KMS-11 (cell line): Measurements from ENCODE around the gene EMP1.

Source experiments
- H2AFZ ChIP-seq: fragments of 200-600 bp; sonication (generic); 2 replicates; pipeline ENCODE4 v1.6.1; 2016; ENCODE audit warnings: antibody characterized with exemption, mixed run types, low read depth
- H3K27ac ChIP-seq: fragments of 200-600 bp; sonication (generic); 2 replicates; pipeline ENCODE4 v1.6.1; 2016; ENCODE audit warnings: mild to moderate bottlenecking, mixed run types
- H3K27me3 ChIP-seq: fragments of 200-600 bp; sonication (generic); 2 replicates; pipeline ENCODE4 v1.6.1; 2017; ENCODE audit warnings: mild to moderate bottlenecking, low read depth, mixed run types, moderate library complexity; ENCODE audit not compliant: insufficient read depth
- H3K36me3 ChIP-seq: fragments of 200-600 bp; sonication (generic); 2 replicates; pipeline ENCODE4 v1.6.1; 2017; ENCODE audit warnings: mild to moderate bottlenecking, mixed run types; ENCODE audit not compliant: insufficient read depth
- H3K4me1 ChIP-seq: fragments of 200-600 bp; sonication (generic); 2 replicates; pipeline ENCODE4 v1.6.1; 2016; ENCODE audit warnings: mild to moderate bottlenecking, low read depth, mixed run types; ENCODE audit not compliant: poor library complexity, severe bottlenecking
- H3K4me2 ChIP-seq: fragments of 200-600 bp; sonication (generic); 2 replicates; pipeline ENCODE4 v1.7.0; 2016; ENCODE audit warnings: mild to moderate bottlenecking, mixed run types
- H3K4me3 ChIP-seq: fragments of 200-600 bp; sonication (generic); IDR thresholded peaks from 2 replicates; pipeline ENCODE4 v1.6.1; 2017; ENCODE audit warnings: low read depth, low read length, mixed read lengths; ENCODE audit not compliant: insufficient read depth
- H3K79me2 ChIP-seq: fragments of 200-600 bp; sonication (generic); 2 replicates; pipeline ENCODE4 v1.6.1; 2016; ENCODE audit warnings: low read depth, mixed run types; ENCODE audit not compliant: insufficient read depth
- H3K9ac ChIP-seq: fragments of 200-600 bp; sonication (generic); 2 replicates; pipeline ENCODE4 v1.6.1; 2016; ENCODE audit warnings: mild to moderate bottlenecking, mixed run types
- H4K20me1 ChIP-seq: fragments of 200-600 bp; sonication (generic); 2 replicates; pipeline ENCODE4 v1.6.1; 2016; ENCODE audit warnings: mild to moderate bottlenecking, mixed run types; ENCODE audit not compliant: insufficient read depth
- TF ChIP-seq, protein P1 (sequence below): fragments of 200-600 bp; sonication (generic); conservative IDR thresholded peaks from 2 replicates; pipeline ENCODE4 v1.6.1; 2017; ENCODE audit warnings: low read depth, mild to moderate bottlenecking, antibody characterized with exemption, low read length, moderate library complexity, mixed read lengths

Gene EMP1

DNA sequence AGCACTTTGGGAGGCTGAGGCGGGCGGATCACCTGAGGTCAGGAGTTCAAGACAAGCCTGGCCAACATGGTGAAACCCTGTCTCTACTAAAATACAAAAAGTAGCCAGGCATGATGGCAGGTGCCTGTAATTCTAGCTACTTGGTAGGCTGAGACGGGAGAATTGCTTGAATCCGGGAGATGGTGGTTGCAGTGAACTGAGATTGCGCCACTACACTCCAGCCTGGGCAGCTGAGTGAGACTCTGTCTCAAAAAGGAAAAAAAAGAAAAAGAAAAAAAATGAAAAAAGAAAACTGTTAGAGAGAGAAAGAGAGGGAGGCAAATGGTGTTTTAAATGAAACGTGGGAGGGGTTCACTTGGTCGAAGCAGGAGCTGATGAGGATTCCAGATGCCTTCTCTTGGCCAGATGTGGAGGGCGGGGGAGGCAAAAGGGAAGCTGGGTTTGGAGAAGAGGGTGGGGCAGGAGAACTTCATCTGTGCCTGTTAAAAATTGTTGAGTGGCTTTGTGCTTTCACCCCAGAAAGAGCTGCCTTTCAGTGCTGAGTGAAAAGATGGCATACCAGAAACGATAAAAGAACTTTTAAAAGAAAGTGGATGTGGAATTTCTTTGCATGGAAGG, 1.1 kb downstream of the EMP1 start:
- TF ChIP-seq, protein P1, sequence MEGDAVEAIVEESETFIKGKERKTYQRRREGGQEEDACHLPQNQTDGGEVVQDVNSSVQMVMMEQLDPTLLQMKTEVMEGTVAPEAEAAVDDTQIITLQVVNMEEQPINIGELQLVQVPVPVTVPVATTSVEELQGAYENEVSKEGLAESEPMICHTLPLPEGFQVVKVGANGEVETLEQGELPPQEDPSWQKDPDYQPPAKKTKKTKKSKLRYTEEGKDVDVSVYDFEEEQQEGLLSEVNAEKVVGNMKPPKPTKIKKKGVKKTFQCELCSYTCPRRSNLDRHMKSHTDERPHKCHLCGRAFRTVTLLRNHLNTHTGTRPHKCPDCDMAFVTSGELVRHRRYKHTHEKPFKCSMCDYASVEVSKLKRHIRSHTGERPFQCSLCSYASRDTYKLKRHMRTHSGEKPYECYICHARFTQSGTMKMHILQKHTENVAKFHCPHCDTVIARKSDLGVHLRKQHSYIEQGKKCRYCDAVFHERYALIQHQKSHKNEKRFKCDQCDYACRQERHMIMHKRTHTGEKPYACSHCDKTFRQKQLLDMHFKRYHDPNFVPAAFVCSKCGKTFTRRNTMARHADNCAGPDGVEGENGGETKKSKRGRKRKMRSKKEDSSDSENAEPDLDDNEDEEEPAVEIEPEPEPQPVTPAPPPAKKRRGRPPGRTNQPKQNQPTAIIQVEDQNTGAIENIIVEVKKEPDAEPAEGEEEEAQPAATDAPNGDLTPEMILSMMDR: no peak
- no peak overlapping the region for H3K9ac ChIP-seq
- no peak overlapping the region for H3K4me3 ChIP-seq
- H3K79me2 ChIP-seq: no peaks in the 10 kb centered on the region
- no peaks in the 10 kb centered on the region for H4K20me1 ChIP-seq
- H2AFZ ChIP-seq: no peak overlapping the region
- no peak overlapping the region for H3K4me2 ChIP-seq
- H3K27ac ChIP-seq: no peak overlapping the region
- H3K36me3 ChIP-seq: no peaks in the 10 kb centered on the region
- H3K27me3 ChIP-seq: no peaks in the 10 kb centered on the region
- no peaks in the 10 kb centered on the region for H3K4me1 ChIP-seq

DNA sequence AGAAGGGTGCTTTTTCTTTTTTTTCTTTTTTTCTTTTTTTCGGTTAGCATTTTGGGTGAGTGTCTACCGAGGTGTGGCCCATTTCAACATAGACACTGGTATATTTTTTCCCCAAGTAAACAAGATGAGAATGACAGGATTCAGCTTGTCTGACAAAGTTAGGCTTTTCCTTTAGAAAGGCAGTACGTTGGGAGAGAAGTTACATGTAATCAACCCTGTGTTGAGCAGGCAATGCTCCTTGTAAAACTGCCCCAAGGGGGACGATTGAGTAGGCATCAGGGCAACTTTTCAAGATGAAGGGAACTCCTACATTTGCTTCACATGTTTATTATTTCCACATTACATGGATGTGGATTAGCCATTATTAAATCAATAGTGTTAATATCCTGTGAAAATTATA, 1.7 kb downstream of the EMP1 start:
- no peak overlapping the region for H2AFZ ChIP-seq
- H3K27ac ChIP-seq: no peak overlapping the region
- H3K9ac ChIP-seq: no peak overlapping the region
- no peaks in the 10 kb centered on the region for H3K4me1 ChIP-seq
- H3K4me2 ChIP-seq: no peak overlapping the region
- H3K79me2 ChIP-seq: no peaks in the 10 kb centered on the region
- no peaks in the 10 kb centered on the region for H4K20me1 ChIP-seq
- TF ChIP-seq, protein P1: no peak
- no peak overlapping the region for H3K4me3 ChIP-seq
- no peaks in the 10 kb centered on the region for H3K27me3 ChIP-seq
- H3K36me3 ChIP-seq: no peaks in the 10 kb centered on the region

DNA sequence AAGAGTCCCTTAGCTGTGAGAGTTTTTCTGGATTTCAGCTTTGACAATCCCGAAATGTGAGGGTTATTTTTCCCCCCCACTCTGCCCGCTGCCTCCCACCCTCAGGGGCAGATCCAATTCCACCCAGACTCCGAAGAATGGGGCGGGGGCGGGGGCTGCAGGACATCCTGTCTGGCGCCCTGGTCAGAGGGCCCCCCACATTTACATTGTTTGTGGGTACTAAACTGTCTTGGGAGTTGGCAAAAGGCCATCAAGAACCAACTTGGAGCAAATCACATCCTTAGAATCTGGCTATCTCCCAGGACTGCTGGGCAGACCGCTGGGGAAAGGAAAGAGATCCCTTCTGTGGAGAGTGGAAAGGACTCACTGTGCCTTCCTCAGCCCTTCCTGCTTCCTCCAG, 2.4 kb downstream of the EMP1 start:
- Histone ChIP-seq H3K27ac (no peak overlapping the region), H3K27me3 (no peaks in the 10 kb centered on the region), H3K4me2 (no peak overlapping the region), H3K36me3 (no peaks in the 10 kb centered on the region), H3K79me2 (no peaks in the 10 kb centered on the region), H3K4me3 (no peak overlapping the region), H2AFZ (no peak overlapping the region), H3K9ac (no peak overlapping the region), H3K4me1 (no peaks in the 10 kb centered on the region), H4K20me1 (no peaks in the 10 kb centered on the region)
- TF ChIP-seq, protein P1: no peak

DNA sequence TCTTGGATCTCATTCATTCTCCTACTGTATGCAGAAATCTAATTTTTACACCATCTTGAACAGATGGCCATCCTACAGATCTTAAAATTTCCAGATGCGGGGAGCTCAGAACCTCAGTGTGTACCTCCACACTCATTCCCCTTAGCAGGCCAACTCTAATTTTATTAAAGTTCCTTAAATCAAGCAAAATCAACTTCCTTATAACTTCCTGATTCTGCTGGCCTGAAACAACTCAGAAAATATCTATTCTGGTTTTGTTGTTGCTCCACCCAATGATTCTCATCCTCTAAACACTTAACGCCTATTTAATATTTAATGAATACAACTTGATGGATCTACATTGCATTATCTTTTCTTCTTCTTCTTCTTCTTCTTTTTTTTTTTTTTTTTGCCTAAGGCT, 3.1 kb downstream of the EMP1 start:
- no peak overlapping the region for H3K9ac ChIP-seq
- H3K36me3 ChIP-seq: no peaks in the 10 kb centered on the region
- TF ChIP-seq, protein P1: no peak
- no peaks in the 10 kb centered on the region for H3K79me2 ChIP-seq
- H4K20me1 ChIP-seq: no peaks in the 10 kb centered on the region
- H3K27ac ChIP-seq: no peak overlapping the region
- H3K27me3 ChIP-seq: no peaks in the 10 kb centered on the region
- no peaks in the 10 kb centered on the region for H3K4me1 ChIP-seq
- H3K4me2 ChIP-seq: no peak overlapping the region
- H3K4me3 ChIP-seq: no peak overlapping the region
- no peak overlapping the region for H2AFZ ChIP-seq
